ENCODE data around the gene PARP14.

PARP14 gene

DNA sequence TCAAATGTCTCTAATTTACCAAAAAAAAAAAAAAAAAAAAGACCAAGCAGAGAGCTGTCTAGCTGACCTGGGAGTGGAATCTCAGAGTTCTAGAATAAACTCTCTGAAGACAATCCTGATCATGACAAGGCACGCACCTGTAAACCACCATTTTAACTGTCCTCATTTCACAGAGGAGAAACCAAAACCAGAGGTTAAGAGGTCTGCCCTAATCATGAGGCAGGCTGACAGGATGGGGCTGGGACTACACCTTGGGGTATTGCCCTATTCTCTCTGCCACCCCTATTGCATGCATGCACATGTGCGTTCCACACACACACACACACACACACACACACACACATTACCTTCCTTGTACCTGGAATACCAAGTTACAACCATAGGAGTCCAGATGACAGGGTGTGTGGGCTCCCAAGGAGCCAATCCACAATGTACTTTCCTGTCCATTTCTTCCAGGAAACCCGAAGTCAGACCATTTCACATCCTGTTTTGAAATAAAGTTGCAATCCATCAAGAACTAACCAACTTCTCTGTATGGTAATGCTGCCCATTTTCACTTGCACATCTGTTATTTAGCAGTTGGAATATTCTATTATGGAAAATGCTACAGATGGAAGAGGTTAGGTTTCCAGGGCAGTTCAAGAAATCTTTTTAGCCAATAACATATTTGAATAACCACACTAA lies 78.4 kb downstream of the PARP14 start:
- Mint-ChIP-seq H3K36me3 (ENCODE audit: low read depth) (peaks cover 44% of the 10 kb centered on the region), H3K9me3 (no peaks in the 10 kb centered on the region), H3K4me3 (no peak overlapping the region), H3K4me1 (ENCODE audit: low read depth) (no peaks in the 10 kb centered on the region), H3K27me3 (no peaks in the 10 kb centered on the region), H3K27ac (no peak overlapping the region)
- no peak for DNase-seq

- DNase-seq, result no peak
- Mint-ChIP-seq H3K9me3 (no peaks in the 10 kb centered on the region), H3K27me3 (no peaks in the 10 kb centered on the region), H3K36me3 (ENCODE audit: low read depth) (peaks cover 41% of the 10 kb centered on the region), H3K4me1 (ENCODE audit: low read depth) (no peaks in the 10 kb centered on the region), H3K4me3 (no peak overlapping the region), H3K27ac (no peak overlapping the region)
These were observed 80.0 kb downstream of the PARP14 start for GRCh38 chr3:122760453-122761271.

GRCh38 chr3:122766430-122766829 lies 85.8 kb downstream of the PARP14 start:
- Mint-ChIP-seq H3K27me3 (no peaks in the 10 kb centered on the region), H3K27ac (no peak overlapping the region), H3K36me3 (ENCODE audit: low read depth) (peaks cover 57% of the 10 kb centered on the region), H3K4me1 (ENCODE audit: low read depth) (no peaks in the 10 kb centered on the region), H3K4me3 (no peak overlapping the region), H3K9me3 (no peaks in the 10 kb centered on the region)
- DNase-seq, result no peak

GRCh38 chr3:122767540-122768372 lies 87.1 kb downstream of the PARP14 start:
- no peak for DNase-seq
- H3K36me3 Mint-ChIP-seq (ENCODE audit: low read depth), result peaks cover 48% of the 10 kb centered on the region
- H3K4me1 Mint-ChIP-seq (ENCODE audit: low read depth), result no peaks in the 10 kb centered on the region
- H3K27ac Mint-ChIP-seq, result no peak overlapping the region
- no peaks in the 10 kb centered on the region for H3K9me3 Mint-ChIP-seq
- no peaks in the 10 kb centered on the region for H3K27me3 Mint-ChIP-seq
- H3K4me3 Mint-ChIP-seq, result no peak overlapping the region

DNA sequence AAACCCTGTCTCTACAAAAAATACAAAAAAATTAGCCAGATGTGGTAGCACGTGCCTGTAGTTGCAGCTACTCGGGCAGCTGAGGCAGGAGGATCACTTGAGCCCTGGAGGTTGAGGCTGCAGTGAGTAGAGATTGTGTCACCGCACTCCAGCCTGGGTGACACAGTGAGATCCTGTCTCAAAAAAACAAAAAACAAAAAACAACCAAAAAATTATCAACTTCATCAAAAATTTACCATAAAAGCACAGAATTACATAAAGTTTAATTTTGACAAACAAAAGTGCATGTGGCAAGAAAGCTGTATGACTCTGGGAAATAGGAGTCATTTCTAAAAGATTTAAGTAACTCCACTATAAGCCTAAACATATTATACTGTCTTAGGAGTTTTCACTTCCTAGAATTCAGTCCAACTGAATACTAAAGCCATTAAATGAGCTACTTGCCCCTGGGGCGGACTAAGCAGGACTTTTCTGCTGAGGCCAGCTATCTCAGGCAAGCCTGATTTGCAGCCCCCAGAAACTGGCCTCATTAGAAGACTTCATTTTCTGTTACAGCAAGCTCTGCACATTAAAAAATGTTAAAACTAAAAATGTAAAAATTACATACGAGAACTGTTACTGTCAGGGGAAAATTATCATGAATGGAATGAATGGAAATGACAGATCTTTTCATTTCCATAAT lies 90.0 kb downstream of the PARP14 start:
- H3K27me3 Mint-ChIP-seq, result no peaks in the 10 kb centered on the region
- H3K27ac Mint-ChIP-seq, result no peak overlapping the region
- H3K9me3 Mint-ChIP-seq, result no peaks in the 10 kb centered on the region
- no peak for DNase-seq
- peaks cover 45% of the 10 kb centered on the region for H3K36me3 Mint-ChIP-seq (ENCODE audit: low read depth)
- no peaks in the 10 kb centered on the region for H3K4me1 Mint-ChIP-seq (ENCODE audit: low read depth)
- H3K4me3 Mint-ChIP-seq, result no peak overlapping the region

GRCh38 chr3:122772827-122773226 lies 92.2 kb downstream of the PARP14 start:
- H3K4me1 Mint-ChIP-seq (ENCODE audit: low read depth), result no peaks in the 10 kb centered on the region
- peaks cover 33% of the 10 kb centered on the region for H3K36me3 Mint-ChIP-seq (ENCODE audit: low read depth)
- no peaks in the 10 kb centered on the region for H3K9me3 Mint-ChIP-seq
- DNase-seq, result no peak
- no peak overlapping the region for H3K4me3 Mint-ChIP-seq
- H3K27me3 Mint-ChIP-seq, result no peaks in the 10 kb centered on the region
- no peak overlapping the region for H3K27ac Mint-ChIP-seq

GRCh38 chr3:122773944-122774509 lies 93.4 kb downstream of the PARP14 start:
- Mint-ChIP-seq H3K9me3 (no peaks in the 10 kb centered on the region), H3K27me3 (no peaks in the 10 kb centered on the region), H3K27ac (no peak overlapping the region), H3K36me3 (ENCODE audit: low read depth) (peaks cover 25% of the 10 kb centered on the region), H3K4me1 (ENCODE audit: low read depth) (no peaks in the 10 kb centered on the region), H3K4me3 (no peak overlapping the region)
- DNase-seq, result no peak

- no peak overlapping the region for H3K27ac Mint-ChIP-seq
- H3K4me1 Mint-ChIP-seq (ENCODE audit: low read depth), result no peaks in the 10 kb centered on the region
- no peaks in the 10 kb centered on the region for H3K27me3 Mint-ChIP-seq
- peaks cover 20% of the 10 kb centered on the region for H3K36me3 Mint-ChIP-seq (ENCODE audit: low read depth)
- no peak overlapping the region for H3K4me3 Mint-ChIP-seq
- no peak for DNase-seq
- H3K9me3 Mint-ChIP-seq, result no peaks in the 10 kb centered on the region
These were observed 93.9 kb downstream of the PARP14 start for GRCh38 chr3:122774564-122774963.

- H3K27ac Mint-ChIP-seq, result no peak overlapping the region
- DNase-seq, result no peak
- no peaks in the 10 kb centered on the region for H3K27me3 Mint-ChIP-seq
- no peak overlapping the region for H3K4me3 Mint-ChIP-seq
- no peaks in the 10 kb centered on the region for H3K4me1 Mint-ChIP-seq (ENCODE audit: low read depth)
- H3K9me3 Mint-ChIP-seq, result no peaks in the 10 kb centered on the region
- H3K36me3 Mint-ChIP-seq (ENCODE audit: low read depth), result peaks cover 16% of the 10 kb centered on the region
These were observed 96.2 kb downstream of the PARP14 start for GRCh38 chr3:122776675-122777468.

- Mint-ChIP-seq H3K9me3 (no peaks in the 10 kb centered on the region), H3K36me3 (ENCODE audit: low read depth) (peaks cover 16% of the 10 kb centered on the region), H3K4me3 (no peak overlapping the region), H3K27me3 (no peaks in the 10 kb centered on the region), H3K4me1 (ENCODE audit: low read depth) (no peaks in the 10 kb centered on the region), H3K27ac (no peak overlapping the region)
- no peak for DNase-seq
These were observed 96.9 kb downstream of the PARP14 start for GRCh38 chr3:122777563-122777962.

Data from activated T-cell treated with anti-CD3 and anti-CD28 coated beads, Interleukin-2, amount 50 U/mL, for 24 hours (primary cell).